HCT116 (cell line): ENCODE measurements around the gene CCDC198.

Source experiments
- CTCF ChIP-seq, 3 experiments: fragments of 200-600 bp in 1 of 3; sonication (generic) in 1 of 3; IDR thresholded peaks in 2 of 3; conservative IDR thresholded peaks in 1 of 3; 2 replicates each; pipeline ENCODE4 v1.5.1; 2012 to 2017; ENCODE audit warnings: low read depth in 2 of 3, low read length in 2 of 3, antibody characterized with exemption in 1 of 3, borderline replicate concordance in 1 of 3, control low read depth in 1 of 3, mild to moderate bottlenecking in 1 of 3, mixed read lengths in 1 of 3, mixed run types in 1 of 3, moderate library complexity in 1 of 3; ENCODE audit not compliant: insufficient read depth in 1 of 3
- EZH2 ChIP-seq: fragments of 200-600 bp; sonication (generic); IDR thresholded peaks from 2 replicates; pipeline ENCODE4 v1.6.1; 2017; ENCODE audit warnings: antibody characterized with exemption, mixed run types
- POLR2A ChIP-seq: IDR thresholded peaks from 2 replicates; pipeline ENCODE4 v1.7.0; 2011; ENCODE audit warnings: borderline replicate concordance; ENCODE audit not compliant: insufficient read depth, insufficient read length; ENCODE audit errors: extremely low read depth

GRCh38 chr14:57420986-57421385, 72.7 kb downstream of the CCDC198 start:
- no peak for TF ChIP-seq POLR2A
- no peak for TF ChIP-seq CTCF (IDR thresholded peaks at IDR 0.05 in 2 of 3, conservative IDR thresholded peaks at IDR 0.05 in 1 of 3; ENCODE audit: borderline replicate concordance in 1 of 3, insufficient read depth in 1 of 3, low read depth in 2 of 3, low read length in 2 of 3)
- no peak for TF ChIP-seq EZH2
